Measurements from ENCODE around the gene LRMDA.

Gene LRMDA

DNA sequence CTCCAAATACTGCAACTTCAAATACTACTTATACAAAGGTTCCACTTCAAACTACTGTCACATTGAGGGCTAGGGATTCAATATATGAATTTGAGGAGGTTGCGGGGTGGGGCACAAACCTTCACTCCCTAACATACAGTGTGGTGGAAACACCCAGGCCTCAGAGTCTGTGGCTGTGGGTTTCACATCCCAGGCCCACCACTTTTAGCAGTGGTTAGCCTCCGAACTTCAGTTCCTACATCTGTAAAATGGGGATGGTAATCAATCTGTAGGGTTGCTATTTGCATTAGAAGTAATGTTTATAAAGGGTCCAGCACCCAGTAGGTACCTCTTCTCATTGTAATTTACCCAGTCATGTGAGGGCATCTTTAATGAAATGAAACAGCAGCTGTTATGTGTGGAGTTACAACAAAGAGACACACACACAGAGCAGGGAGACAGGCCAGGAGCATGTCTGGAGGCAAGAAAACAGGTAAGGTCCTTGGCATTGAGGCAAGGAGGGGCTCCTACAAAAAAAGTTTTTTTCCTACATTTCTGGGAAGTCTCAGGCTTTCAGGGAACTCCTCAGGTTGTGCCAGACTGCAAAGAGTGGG, 570.9 kb downstream of the LRMDA start:
- TF ChIP-seq TCF12 (IDR thresholded peaks at IDR 0.05; ENCODE audit: low read depth) (no peak), CEBPB (IDR thresholded peaks at IDR 0.05) (no peak), YY1 (IDR thresholded peaks at IDR 0.05; ENCODE audit: low read depth) (no peak), TEAD4 (IDR thresholded peaks at IDR 0.05) (no peak), TAF1 (IDR thresholded peaks at IDR 0.05; ENCODE audit: low read depth) (no peak), FOXM1 (IDR thresholded peaks at IDR 0.05; ENCODE audit: borderline replicate concordance, low read depth) (no peak), CREB1 (IDR thresholded peaks at IDR 0.05; ENCODE audit: low read depth) (no peak)

DNA sequence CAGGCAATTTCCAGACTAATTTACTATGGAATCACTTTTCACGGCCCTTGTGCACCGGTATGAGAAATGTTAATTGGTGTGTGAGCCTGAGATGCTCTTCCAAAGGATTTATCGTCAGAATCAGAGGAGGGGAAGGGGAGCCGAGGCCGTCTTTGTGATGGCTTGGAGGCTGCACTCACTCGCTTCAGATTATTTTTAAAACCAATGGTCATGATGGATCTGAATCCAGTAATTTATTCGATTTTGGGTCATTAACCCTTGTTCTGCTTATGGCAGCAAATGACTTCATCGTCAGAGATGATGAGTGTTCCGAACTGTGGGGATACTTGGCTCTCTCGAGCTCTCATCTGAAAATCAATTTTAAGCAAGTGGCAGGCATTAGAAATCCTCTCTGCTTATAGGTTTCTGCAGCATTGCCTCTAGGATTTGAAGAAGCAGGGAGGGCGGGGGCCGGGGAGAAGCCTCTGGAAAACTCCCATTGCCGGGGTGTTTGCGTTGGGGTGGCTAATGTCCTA, 576.3 kb downstream of the LRMDA start:
- TF ChIP-seq, protein P1, sequence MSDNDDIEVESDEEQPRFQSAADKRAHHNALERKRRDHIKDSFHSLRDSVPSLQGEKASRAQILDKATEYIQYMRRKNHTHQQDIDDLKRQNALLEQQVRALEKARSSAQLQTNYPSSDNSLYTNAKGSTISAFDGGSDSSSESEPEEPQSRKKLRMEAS (IDR thresholded peaks at IDR 0.05), result no peak
- TF ChIP-seq, protein P2, sequence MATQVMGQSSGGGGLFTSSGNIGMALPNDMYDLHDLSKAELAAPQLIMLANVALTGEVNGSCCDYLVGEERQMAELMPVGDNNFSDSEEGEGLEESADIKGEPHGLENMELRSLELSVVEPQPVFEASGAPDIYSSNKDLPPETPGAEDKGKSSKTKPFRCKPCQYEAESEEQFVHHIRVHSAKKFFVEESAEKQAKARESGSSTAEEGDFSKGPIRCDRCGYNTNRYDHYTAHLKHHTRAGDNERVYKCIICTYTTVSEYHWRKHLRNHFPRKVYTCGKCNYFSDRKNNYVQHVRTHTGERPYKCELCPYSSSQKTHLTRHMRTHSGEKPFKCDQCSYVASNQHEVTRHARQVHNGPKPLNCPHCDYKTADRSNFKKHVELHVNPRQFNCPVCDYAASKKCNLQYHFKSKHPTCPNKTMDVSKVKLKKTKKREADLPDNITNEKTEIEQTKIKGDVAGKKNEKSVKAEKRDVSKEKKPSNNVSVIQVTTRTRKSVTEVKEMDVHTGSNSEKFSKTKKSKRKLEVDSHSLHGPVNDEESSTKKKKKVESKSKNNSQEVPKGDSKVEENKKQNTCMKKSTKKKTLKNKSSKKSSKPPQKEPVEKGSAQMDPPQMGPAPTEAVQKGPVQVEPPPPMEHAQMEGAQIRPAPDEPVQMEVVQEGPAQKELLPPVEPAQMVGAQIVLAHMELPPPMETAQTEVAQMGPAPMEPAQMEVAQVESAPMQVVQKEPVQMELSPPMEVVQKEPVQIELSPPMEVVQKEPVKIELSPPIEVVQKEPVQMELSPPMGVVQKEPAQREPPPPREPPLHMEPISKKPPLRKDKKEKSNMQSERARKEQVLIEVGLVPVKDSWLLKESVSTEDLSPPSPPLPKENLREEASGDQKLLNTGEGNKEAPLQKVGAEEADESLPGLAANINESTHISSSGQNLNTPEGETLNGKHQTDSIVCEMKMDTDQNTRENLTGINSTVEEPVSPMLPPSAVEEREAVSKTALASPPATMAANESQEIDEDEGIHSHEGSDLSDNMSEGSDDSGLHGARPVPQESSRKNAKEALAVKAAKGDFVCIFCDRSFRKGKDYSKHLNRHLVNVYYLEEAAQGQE (IDR thresholded peaks at IDR 0.05; ENCODE audit: low read depth), result no peak
- TF ChIP-seq CREB1 (IDR thresholded peaks at IDR 0.05; ENCODE audit: low read depth) (no peak), ZBTB7A (IDR thresholded peaks at IDR 0.05; ENCODE audit: low read depth) (no peak), YY1 (IDR thresholded peaks at IDR 0.05; ENCODE audit: low read depth) (no peak), NFIC (IDR thresholded peaks at IDR 0.05) (no peak)

DNA sequence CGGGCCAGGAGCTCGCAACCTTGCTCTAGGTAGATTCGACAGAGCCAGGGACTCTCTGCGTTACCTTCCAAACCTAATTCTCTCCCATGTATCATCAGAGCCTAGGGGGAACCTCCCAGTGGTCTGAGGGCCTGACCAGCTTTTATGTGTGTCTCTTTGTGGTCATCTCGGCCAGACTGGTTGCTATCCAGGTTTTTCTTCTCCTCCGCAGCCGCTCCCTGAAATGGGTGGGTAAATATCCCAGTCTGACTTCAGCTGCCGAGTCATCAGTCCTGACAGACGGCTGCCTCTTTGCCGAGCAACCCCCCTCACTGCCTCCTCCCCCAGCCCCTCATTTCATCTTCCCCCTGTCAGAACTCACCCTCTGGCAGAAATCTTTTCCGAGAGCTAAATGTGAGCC, 578.1 kb downstream of the LRMDA start:
- TF ChIP-seq FOXM1 (IDR thresholded peaks at IDR 0.05; ENCODE audit: borderline replicate concordance, low read depth), result no peak
- no peak for TF ChIP-seq TEAD4 (IDR thresholded peaks at IDR 0.05)
- TF ChIP-seq, protein P2 (IDR thresholded peaks at IDR 0.05; ENCODE audit: low read depth), result no peak
- TF ChIP-seq, protein P1 (IDR thresholded peaks at IDR 0.05), result no peak
- no peak for TF ChIP-seq YY1 (IDR thresholded peaks at IDR 0.05; ENCODE audit: low read depth)
- TF ChIP-seq CEBPB (IDR thresholded peaks at IDR 0.05), result no peak
- TF ChIP-seq EP300 (IDR thresholded peaks at IDR 0.05; ENCODE audit: borderline replicate concordance), result no peak
- TF ChIP-seq TAF1 (IDR thresholded peaks at IDR 0.05; ENCODE audit: low read depth), result no peak
- TF ChIP-seq RAD21 (IDR thresholded peaks at IDR 0.05; ENCODE audit: low read depth), result no peak
- no peak for TF ChIP-seq NFIC (IDR thresholded peaks at IDR 0.05)
- TF ChIP-seq EGR1 (IDR thresholded peaks at IDR 0.05), result no peak
- TF ChIP-seq, protein P3, sequence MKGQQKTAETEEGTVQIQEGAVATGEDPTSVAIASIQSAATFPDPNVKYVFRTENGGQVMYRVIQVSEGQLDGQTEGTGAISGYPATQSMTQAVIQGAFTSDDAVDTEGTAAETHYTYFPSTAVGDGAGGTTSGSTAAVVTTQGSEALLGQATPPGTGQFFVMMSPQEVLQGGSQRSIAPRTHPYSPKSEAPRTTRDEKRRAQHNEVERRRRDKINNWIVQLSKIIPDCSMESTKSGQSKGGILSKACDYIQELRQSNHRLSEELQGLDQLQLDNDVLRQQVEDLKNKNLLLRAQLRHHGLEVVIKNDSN (IDR thresholded peaks at IDR 0.05), result no peak
- TF ChIP-seq ZBTB7A (IDR thresholded peaks at IDR 0.05; ENCODE audit: low read depth), result no peak

DNA sequence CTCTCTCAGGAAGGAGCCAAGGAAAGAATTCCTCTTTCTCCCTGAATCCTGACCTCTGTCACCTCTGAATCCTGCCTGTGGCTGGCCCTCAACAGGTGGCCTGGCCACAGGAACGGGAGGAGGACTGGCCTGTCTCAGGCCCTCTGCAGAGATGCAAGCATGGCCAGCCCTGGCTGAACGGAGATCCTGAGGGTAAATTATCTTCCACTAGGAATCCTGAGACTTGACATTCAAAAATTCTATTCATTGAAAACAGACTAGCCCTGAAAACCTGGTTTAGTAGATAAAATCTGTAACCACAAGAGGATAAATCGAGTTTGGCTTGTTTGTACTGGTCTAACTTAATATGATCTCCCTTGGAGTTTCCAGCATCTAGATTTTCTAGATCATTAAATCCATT, 579.3 kb downstream of the LRMDA start:
- TF ChIP-seq, protein P1 (IDR thresholded peaks at IDR 0.05), result no peak
- TF ChIP-seq RAD21 (IDR thresholded peaks at IDR 0.05; ENCODE audit: low read depth) (no peak), ZBTB7A (IDR thresholded peaks at IDR 0.05; ENCODE audit: low read depth) (no peak), TEAD4 (IDR thresholded peaks at IDR 0.05) (no peak), NFIC (IDR thresholded peaks at IDR 0.05) (no peak)
- TF ChIP-seq, protein P2 (IDR thresholded peaks at IDR 0.05; ENCODE audit: low read depth), result no peak

DNA sequence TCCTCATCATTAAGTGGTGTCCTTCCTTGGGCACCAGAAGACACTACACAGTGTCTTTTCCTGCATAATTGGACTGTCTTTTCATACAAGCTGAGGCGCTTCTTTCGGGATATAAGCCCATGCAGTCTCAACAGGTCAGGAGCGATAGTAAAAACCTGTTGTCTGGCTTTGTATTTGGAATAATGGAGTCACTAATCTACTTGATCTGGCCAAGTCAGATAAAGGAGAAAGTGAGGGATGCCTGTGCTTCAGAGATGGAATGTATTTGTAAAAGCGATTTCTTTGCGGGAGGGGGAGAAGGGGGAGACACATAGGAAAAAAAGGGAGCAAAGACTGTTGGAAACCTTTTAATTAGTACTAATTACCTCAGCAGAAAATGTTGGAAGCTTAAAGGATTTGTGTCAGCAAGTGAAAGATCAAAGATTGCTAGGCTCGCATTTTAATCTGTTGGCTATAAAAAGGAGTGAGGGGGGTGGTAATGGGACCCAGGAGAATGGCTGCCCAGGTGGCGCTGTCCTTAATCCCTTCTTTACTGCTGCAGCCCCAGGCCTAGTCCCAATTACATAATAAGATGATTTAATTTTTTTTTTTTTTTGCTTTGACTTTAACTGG, 581.4 kb downstream of the LRMDA start:
- TF ChIP-seq NFIC (IDR thresholded peaks at IDR 0.05) (no peak), CREB1 (IDR thresholded peaks at IDR 0.05; ENCODE audit: low read depth) (no peak)
- TF ChIP-seq, protein P1 (IDR thresholded peaks at IDR 0.05), result no peak

Data from Ishikawa (cell line).